Activated T-helper 1 cell treated with Interleukin-2 at 50 U/mL for 16 hours (primary cell): Measurements from ENCODE around the gene SOX6.

Experiments used
- DNase-seq: peaks from one replicate; pipeline ENCODE4 v3.0.0-alpha.2; 2020; ENCODE audit warnings: low read depth

The SOX6 gene

GRCh38 chr11:15957234-15957633 is 399.1 kb downstream of the SOX6 start:
- no peak for DNase-seq

DNA sequence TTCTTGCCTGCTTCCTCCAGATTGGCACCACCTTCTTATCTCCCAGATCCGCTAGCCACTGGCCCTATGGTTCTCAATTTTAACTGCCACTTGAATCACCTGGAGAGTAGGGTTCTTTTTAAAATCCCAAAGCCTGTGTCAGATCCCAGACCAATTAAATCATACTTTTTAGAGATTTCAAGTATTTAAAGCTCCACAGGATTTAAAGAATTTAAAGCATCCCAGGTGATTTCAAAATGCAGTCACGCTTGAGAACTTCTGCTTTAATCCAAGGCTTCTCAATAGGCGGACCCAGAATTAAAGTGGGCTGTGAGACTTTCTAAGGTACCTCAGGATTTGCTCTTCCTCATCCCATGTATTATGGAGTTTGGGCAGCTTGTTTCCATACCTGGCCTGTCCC is 400.0 kb downstream of the SOX6 start:
- DNase-seq = no peak

DNA sequence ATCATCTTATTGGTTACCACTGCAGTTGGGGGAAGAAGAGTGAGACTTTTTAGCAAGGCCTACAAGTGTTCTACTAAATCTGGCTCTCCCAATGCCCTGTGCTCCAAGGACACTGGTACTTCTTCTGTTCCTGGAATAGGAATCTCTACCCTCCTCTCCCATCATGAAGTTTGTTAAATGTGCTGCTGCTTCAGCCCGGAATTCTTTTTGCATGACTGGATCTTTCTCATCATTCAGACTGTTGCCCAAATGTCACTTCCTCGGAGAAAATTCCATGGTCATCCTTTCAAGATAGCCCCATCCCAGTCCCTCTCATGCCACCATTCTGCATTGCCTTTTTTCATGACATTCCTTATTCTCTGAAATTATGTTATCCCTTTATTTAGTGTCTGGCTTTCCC is 400.8 kb downstream of the SOX6 start:
- no peak for DNase-seq

- DNase-seq = no peak
These were observed 408.4 kb downstream of the SOX6 start for GRCh38 chr11:15947681-15948648.

DNA sequence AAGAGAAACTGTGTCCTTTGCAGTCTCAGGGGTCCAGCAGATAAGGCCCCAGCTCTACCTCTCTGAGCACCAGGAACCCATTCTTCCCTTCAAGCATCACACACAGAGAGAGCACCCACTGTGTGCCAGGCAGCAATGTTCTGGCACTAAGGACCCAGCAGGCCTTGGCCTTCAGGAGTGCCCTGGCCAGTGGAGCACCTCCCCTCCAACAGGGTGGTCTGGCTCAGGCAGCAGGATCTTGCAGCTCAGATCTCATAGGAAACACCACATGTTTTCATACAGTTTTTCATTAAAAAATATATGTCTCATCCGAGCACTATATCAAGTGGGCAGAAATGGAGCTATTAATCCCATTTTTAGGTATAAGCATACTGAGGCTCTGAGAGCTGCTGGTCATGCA is 410.6 kb downstream of the SOX6 start:
- no peak for DNase-seq

DNA sequence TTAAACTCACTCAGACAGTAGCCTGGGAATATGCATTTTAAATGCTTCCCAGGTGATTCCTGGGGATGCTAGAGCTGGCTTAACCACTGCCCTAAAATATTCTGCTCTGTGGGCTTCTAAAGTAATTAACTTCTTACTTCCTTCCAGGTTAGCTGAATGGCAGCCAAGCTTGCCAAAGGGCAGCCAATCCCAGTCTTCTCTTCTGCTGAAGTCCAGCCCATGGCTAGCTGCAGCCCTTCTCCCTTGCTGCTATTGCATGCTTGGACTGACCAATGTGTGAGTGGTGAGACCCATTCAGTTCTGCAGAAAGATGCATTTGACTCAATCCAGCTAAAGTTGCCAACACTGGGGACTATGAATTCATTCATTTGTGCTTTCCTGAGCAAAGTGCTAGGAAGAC is 411.9 kb downstream of the SOX6 start:
- no peak for DNase-seq

- no peak for DNase-seq
These were observed 412.7 kb downstream of the SOX6 start for GRCh38 chr11:15943418-15944197.

- DNase-seq = no peak
These were observed 413.4 kb downstream of the SOX6 start for GRCh38 chr11:15942936-15943335.

- DNase-seq = no peak
These were observed 414.2 kb downstream of the SOX6 start for GRCh38 chr11:15942126-15942525.

DNA sequence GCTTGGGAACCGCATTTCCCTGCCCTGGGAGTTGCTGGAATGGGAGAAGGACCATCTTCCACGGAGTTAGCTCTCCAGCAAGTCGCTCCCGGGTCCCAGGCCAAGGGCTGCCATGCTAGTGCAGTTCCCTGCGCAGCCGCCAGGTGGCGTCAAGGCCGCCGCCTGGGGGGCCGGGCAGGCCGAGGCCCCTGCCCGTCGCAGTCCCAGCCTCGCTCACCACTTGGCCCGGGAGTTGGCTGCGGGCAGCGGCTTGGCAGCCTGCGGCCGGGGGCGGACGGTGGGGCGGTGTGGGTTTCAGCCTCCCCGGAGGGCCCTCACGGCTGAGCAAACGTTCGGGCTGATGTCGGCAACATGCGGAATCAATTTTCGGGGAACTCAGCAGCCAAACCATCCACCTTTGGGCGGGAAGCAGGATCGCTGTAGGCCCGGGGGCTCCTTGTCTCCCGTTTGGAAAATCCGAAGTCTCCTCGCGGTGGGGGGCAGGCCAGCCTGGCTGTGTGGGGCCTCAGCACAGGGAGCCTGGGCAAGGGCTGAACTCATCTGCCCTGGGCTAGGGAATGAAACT is 415.1 kb downstream of the SOX6 start:
- DNase-seq = no peak

DNA sequence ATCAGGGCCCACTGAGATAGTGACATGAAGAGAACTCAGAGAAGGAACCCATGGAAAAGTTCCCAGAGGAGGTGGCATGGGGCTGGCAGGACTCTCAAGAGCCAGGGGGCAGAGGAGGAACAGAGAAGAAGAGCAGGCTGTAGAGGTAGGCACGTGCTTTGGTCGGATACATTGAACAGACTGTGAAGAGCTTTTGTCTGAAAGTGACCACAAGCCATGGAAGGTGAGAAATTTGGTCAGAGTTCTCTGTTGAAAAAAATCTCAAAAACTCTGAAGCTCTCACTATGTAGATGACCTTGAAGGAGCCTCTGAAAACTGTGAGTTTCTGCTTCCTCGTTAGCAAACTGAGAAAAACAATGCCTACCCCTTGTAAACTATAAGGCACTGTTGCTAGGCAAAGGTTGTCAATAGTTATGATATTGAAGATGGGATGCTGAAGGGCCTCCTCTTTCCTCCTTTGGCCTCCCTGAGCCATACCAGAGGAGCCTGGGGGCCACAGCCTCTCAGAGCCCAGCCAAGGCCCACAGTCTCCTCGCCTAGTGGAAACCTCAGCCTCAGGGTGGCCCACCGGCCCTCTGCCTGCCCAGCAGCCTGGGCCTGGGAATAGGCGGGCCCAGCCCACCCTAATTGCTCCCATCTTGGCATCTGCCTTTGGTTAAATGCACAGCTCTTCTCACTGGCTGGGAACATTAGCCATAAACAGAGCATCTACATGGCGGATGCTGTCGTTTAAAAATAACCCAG is 415.7 kb downstream of the SOX6 start:
- no peak for DNase-seq

- no peak for DNase-seq
These were observed 417.4 kb downstream of the SOX6 start for GRCh38 chr11:15938983-15939382.

- no peak for DNase-seq
These were observed 418.2 kb downstream of the SOX6 start for GRCh38 chr11:15938121-15938611.

DNA sequence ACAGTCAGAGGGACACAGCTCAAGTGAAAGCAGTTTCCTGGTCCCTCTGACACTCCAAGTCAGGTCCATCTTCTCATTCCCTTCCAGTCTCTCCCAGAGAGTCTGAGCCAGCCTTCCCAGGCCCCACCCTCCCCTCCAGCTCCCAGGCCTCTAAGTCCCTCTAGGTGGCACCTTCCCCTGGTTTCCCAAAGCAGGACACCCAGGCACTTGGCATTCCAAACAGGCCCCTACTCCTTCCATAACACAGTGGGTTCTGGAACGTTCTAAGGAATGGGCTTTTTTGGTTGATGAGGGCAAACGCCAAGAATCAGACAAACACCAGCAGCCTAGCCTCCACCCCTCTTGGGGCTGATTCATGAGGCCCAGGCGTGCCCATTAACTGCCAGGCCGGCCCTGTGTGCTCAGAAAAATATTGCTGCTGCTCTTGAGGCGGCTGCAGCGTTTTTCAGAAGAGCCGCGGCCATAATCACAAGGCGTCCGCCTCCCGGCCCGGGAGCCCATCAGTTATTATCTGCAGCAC is 418.7 kb downstream of the SOX6 start:
- no peak for DNase-seq

DNA sequence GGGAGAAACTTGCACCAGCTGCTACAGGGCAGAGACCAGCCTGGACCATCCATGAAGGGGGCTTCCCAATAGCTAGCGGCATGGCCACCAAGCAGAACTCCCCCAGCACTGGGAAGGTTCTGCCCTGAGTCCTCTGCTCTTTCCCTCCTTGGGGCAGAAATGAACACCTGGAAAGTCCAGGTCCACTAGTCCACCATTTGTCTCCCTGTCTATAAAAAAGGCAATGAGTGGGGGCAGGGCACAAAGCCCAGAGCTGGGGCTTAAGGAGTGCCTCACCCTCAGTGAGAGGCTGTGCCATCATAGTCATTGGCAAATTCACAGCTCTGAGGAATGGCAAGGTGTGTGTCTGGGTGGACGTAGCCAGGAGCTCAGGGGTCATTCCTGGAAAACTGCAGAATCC is 420.3 kb downstream of the SOX6 start:
- DNase-seq = no peak

DNA sequence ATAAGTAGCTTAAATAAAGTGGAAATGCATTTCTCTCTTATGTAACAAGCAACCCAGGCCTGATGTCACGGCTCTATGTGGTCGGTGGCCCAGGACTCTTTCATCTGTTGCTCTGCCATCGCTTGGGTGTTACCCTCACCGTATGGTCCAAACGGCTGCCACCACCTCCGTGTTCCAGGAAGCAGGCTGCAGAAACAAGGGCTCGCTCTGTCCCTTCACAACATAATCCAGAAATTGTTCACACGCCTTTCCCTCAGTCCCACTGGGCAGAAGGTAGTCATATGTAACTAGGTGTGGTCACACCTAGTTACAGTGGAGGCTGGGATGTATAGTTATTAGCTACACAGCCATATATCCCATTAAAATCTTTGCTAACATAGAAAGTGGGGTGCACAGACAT is 421.0 kb downstream of the SOX6 start:
- DNase-seq = no peak

DNA sequence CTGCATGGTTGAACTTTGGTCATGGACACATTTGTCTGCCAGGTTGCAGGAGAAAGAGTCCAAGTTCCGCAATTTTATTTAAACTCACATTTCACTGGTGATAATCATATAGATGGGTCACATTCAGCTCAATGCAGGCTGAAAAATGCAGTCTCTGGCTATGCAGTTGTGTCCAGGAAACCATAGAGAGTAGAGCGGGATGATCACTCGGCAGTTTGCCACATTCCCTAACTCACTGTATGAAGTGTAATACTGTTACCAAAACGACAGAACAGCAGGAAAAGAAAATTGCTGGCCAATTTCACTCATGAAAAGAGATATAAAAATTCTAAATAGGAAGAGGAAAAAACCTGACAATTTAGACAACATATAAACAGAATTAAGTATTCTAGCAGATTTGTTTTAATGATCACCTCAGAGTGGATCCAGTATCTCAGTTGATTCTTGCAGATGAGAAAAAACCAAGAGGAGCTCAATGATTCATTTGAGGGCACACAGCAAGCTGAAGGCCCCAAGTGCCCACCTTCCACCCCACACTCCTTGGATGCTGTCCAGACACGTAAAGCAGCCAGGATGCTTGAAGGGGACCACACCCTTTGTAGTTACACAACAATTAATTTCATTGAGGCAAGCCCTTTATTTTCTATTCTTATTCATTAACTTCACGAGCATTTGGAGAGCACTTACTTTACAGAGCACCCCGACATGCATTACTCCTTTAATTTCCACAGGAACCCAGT is 422.3 kb downstream of the SOX6 start:
- DNase-seq = no peak

DNA sequence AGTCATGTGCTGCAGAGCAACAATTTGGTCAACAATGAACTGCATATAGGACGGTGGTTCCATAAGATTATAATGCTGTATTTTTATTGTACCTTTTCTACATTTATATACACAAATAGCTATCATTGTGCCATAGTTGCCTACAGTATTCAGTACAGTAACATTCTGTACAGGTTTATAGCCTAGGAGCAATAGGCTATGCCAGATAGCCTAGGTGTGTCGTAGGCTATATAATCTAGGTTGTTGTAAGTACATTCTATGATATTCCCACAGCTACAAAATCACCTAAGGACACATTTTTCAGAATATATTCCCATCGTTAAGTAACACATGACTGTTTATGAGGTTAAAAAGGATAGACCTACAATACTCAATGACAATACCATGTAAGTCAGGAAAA is 423.9 kb downstream of the SOX6 start:
- DNase-seq = no peak

DNA sequence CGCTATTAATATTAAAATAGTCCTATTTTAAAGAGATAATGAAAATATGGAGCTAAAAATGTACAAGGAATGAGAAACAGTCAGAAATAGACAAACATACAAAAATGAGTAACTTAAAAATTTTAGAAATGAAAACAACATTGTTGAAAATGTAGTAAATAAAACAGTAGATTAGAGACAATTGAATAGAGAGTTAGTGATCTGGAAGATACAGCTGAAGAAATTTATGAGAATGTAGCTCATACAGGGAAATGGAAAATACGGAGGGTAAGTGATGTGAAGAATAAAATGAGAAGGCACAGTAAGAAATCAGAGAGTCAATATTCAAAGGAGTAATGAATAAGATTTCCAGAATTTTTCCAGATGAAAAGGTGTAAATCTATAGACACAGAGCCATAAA is 424.8 kb downstream of the SOX6 start:
- DNase-seq = no peak

GRCh38 chr11:15930442-15931025 is 425.8 kb downstream of the SOX6 start:
- DNase-seq = no peak
